CD4-positive, alpha-beta memory T cell (primary cell): ENCODE measurements around the gene ITGA3. TPM values are rescaled to one million over a fixed set of nuclear protein-coding genes. Genes with fewer than 3 reads are reported as not detected.
A peak's percentile ranks its signal among the peaks of the same experiment; 100 is the strongest.

Experiments
- CTCF ChIA-PET: fragments of 350-600 bp; sonication (Branson Sonifier 250); formaldehyde crosslinking; loops from one replicate; lab custom pipeline; 2021; ENCODE audit warnings: inconsistent platforms; ENCODE audit not compliant: partially characterized antibody; lab: Charles Lee
- POLR2A ChIA-PET: fragments of 350-600 bp; sonication (Branson Sonifier 250); formaldehyde crosslinking; loops from one replicate; lab custom pipeline; 2021; ENCODE audit not compliant: partially characterized antibody; lab: Charles Lee
- DNase-seq, 5 donors: peaks; one replicate each; pipeline versions ENCODE4 v3.0.0 to v3.0.0-alpha.2; 2020 to 2022; ENCODE audit warnings: mixed read lengths in 1 of 5
- H3K27ac ChIP-seq: one replicate; pipeline ENCODE4 v1.7.0; 2013; ENCODE audit warnings: low read depth, low read length
- H3K27me3 ChIP-seq: 2 replicates; pipeline ENCODE4 v1.7.0; 2013; ENCODE audit warnings: mild to moderate bottlenecking, low read length, moderate library complexity; ENCODE audit not compliant: insufficient read depth
- H3K36me3 ChIP-seq: 2 replicates; pipeline ENCODE4 v1.7.0; 2013; ENCODE audit warnings: mild to moderate bottlenecking, low read length, moderate library complexity; ENCODE audit not compliant: insufficient read depth
- H3K4me1 ChIP-seq: 2 replicates; pipeline ENCODE4 v1.7.0; 2013; ENCODE audit warnings: mild to moderate bottlenecking, low read length, moderate library complexity; ENCODE audit not compliant: insufficient read depth
- H3K4me3 ChIP-seq, 2 donors: one replicate each; pipeline ENCODE4 v1.7.0; 2013; ENCODE audit warnings: low read length in 2 of 2, mild to moderate bottlenecking in 1 of 2
- H3K9me3 ChIP-seq, 2 donors: one replicate each; pipeline ENCODE4 v1.7.0; 2013; ENCODE audit warnings: low read length in 2 of 2, control low read depth in 1 of 2; ENCODE audit not compliant: control insufficient read depth in 1 of 2
- H3K27ac Mint-ChIP-seq, 7 donors: one replicate each; pipeline ENCODE4 v1.8.0; 2020 to 2021; ENCODE audit warnings: mixed read lengths in 7 of 7, mild to moderate bottlenecking in 6 of 7, inconsistent platforms in 3 of 7, moderate library complexity in 3 of 7
- H3K27me3 Mint-ChIP-seq, 2 donors: one replicate each; pipeline ENCODE4 v1.8.0; 2020 to 2021; ENCODE audit warnings: mixed read lengths in 2 of 2
- H3K36me3 Mint-ChIP-seq, 2 donors: one replicate each; pipeline ENCODE4 v1.8.0; 2020 to 2021; ENCODE audit warnings: mixed read lengths in 2 of 2, inconsistent platforms in 1 of 2, mild to moderate bottlenecking in 1 of 2
- H3K4me1 Mint-ChIP-seq, 4 donors: one replicate each; pipeline ENCODE4 v1.8.0; 2020 to 2021; ENCODE audit warnings: mixed read lengths in 4 of 4, mild to moderate bottlenecking in 1 of 4
- H3K4me3 Mint-ChIP-seq, 8 donors: one replicate each; pipeline ENCODE4 v1.8.0; 2020 to 2021; ENCODE audit warnings: mixed read lengths in 8 of 8, mild to moderate bottlenecking in 7 of 8, moderate library complexity in 6 of 8, inconsistent platforms in 3 of 8
- H3K9me3 Mint-ChIP-seq, 8 donors: one replicate each; pipeline ENCODE4 v1.8.0; 2020 to 2021; ENCODE audit warnings: mixed read lengths in 8 of 8, mild to moderate bottlenecking in 5 of 8, inconsistent platforms in 3 of 8, moderate library complexity in 1 of 8
- intact Hi-C: fragments of 100-400 bp; cut with micrococcal nuclease; formaldehyde crosslinking; loops from one replicate; pipeline ENCODE4 v1.15.1; 2023
- polyA plus RNA-seq, 2 donors: library from polyadenylated mRNA; unstranded; fragments of 300-500 nt; fragmentation: Illumina TruSeq; gene quantifications; one replicate each; pipeline ENCODE4 v1.2.3, GENCODE V29; 2021
- total RNA-seq, 2 experiments: library from RNA; stranded (reverse); gene quantifications; one replicate each; pipeline ENCODE4 v1.2.3, GENCODE V29; 2021

ITGA3 gene
- total and polyA plus RNA-seq, 4 experiments from 2014 or later: 1.6 to 16.3 (median 9.4) TPM

DNA sequence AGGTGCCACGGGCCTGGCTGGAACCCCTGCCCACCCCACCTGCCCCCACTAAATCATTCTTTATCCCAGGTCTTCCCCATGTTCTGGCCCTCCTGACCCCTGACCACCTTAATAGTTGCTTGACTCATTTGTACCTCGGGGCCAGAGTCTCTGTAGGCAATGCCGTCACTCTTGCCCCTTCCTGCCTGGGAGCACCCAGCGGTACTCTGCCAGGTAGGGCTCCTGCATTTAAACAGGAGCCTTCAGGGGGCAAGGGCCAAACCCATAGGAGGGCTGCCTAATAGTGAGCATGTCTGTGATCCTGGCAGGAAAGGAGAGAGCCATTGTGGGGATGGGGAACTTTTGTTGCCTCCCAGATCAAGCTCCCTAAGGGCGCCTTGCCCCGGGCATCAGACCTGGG is 8.8 kb upstream of the ITGA3 start:
- ChIA-PET POLR2A (no interaction called here), CTCF (interaction anchor here (1.5 to 2.4 kb wide), 2 partner anchors 40 to 47 kb away, joined by 6 read pairs; no protein-coding TSS in a partner anchor)
- no peak overlapping the region for H3K27ac ChIP-seq
- H3K4me3 ChIP-seq: no peak overlapping the region
- Mint-ChIP-seq H3K27me3 (peaks cover 8 to 10% of the 10 kb centered on the region in 2 donors), H3K36me3 (no peaks in the 10 kb centered on the region), H3K4me3 (no peak overlapping the region), H3K27ac (no peak overlapping the region), H3K4me1 (peaks cover 0 to 9% (median 1%) of the 10 kb centered on the region in 4 donors), H3K9me3 (peaks cover 0 to 3% (median 0%) of the 10 kb centered on the region in 8 donors)
- no peaks in the 10 kb centered on the region for H3K4me1 ChIP-seq
- H3K36me3 ChIP-seq: no peaks in the 10 kb centered on the region
- DNase-seq: no peak
- no peaks in the 10 kb centered on the region for H3K27me3 ChIP-seq
- intact Hi-C loops: no loop called here
- H3K9me3 ChIP-seq: no peaks in the 10 kb centered on the region

DNA sequence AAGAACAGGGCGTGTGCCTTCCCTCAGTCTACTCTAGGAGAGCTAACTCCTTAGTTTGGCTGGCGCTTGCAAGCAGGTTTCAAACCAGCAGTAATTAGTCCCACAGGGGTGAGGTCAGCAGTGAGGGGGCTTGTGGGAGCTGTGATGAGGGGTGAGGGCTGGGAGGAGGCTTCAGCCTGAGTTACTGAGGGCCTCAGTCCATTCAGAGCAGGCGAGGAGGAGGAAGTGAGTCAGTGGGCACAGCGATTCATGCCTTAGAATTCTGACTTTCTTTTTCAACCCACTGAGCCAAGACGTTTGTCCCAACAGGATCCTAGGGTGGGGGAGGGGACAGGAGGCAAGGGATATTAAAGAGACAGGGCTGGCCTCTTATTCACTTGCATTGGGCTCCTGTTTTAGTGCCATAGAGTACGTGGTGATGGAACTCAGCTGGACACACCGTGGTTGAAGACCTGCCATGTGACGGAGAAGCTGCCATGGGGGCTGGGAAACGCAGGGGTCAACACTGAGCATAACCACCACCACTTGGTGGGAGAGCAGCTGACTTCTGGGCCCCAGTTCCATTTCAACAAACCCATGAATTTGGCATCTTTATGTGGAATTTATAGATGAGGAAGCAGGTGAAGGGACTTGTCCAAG is 8.3 kb upstream of the ITGA3 start:
- no peak for DNase-seq
- intact Hi-C loops: no loop called here
- Histone ChIP-seq H3K27ac (no peak overlapping the region), H3K9me3 (no peaks in the 10 kb centered on the region), H3K4me1 (no peaks in the 10 kb centered on the region), H3K27me3 (no peaks in the 10 kb centered on the region), H3K4me3 (no peak overlapping the region), H3K36me3 (no peaks in the 10 kb centered on the region)
- Mint-ChIP-seq H3K9me3 (peaks cover 0 to 3% (median 0%) of the 10 kb centered on the region in 8 donors), H3K27ac (no peak overlapping the region), H3K4me1 (peaks cover 0 to 9% (median 2%) of the 10 kb centered on the region in 4 donors), H3K27me3 (peaks cover 7 to 10% of the 10 kb centered on the region in 2 donors), H3K4me3 (no peak overlapping the region), H3K36me3 (no peaks in the 10 kb centered on the region)
- ChIA-PET POLR2A (no interaction called here), CTCF (interaction anchor here (1.5 to 2.4 kb wide), 2 partner anchors 40 to 46 kb away, joined by 6 read pairs; no protein-coding TSS in a partner anchor)

DNA sequence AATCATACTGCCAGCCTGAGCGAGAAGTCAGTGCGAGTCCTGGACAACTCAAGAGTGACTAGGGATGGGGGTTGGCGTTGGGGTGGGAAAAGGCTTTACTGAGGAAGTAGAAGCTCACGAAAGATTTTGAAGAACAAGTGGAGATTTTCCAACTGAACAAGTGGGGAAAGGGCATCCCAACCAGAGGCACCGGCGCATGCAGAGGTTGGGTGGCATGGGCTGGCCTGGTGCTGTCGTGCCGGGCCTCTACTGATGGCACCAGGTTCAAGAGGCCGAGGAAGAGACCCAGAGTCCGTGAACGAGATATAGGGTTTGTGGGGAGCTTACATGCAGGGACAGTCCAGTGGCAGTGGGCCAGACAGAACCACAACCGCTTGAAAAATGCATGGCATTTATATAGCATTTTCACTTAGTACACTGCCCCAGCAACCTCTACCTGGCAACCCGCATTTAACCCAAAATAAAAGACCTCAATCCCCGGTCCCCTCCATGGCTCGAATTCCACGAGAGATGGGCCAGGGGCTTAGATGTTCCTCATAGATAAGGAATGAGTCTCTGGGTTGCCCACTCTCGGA is 7.7 kb upstream of the ITGA3 start:
- Mint-ChIP-seq H3K27me3 (peaks cover 6 to 10% of the 10 kb centered on the region in 2 donors), H3K4me1 (peaks cover 0 to 9% (median 4%) of the 10 kb centered on the region in 4 donors), H3K36me3 (no peaks in the 10 kb centered on the region), H3K4me3 (no peak overlapping the region), H3K27ac (no peak overlapping the region), H3K9me3 (peaks cover 0 to 3% (median 0%) of the 10 kb centered on the region in 8 donors)
- Histone ChIP-seq H3K9me3 (no peaks in the 10 kb centered on the region), H3K27me3 (no peaks in the 10 kb centered on the region), H3K36me3 (no peaks in the 10 kb centered on the region), H3K27ac (no peak overlapping the region), H3K4me3 (no peak overlapping the region), H3K4me1 (no peaks in the 10 kb centered on the region)
- CTCF ChIA-PET: interaction anchor here (1.5 kb wide), 1 partner anchor 46 kb away, joined by 6 read pairs; no protein-coding TSS in a partner anchor
- intact Hi-C loops: no loop called here
- POLR2A ChIA-PET: no interaction called here
- no peak for DNase-seq

DNA sequence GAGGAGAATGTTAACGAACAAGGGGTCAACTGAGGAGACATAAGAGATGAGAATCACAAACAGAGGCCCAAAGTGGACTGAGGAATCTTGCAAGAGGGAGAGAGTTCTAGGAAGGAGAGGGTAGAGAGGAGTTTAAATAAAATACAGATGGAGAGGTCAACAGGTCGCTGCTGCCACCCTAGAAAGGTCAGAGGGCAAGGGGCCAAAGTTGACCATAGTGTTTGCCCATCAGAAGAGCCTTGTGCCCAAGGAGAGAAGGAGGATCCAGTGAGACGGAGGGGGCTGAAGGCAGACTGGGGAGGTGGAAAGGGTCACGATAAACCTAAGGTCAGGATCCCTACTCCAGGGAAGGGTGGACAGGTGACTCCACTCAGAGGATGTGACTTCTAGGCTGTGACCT is 6.9 kb upstream of the ITGA3 start:
- H3K4me3 Mint-ChIP-seq: no peak overlapping the region
- CTCF ChIA-PET: no interaction called here

DNA sequence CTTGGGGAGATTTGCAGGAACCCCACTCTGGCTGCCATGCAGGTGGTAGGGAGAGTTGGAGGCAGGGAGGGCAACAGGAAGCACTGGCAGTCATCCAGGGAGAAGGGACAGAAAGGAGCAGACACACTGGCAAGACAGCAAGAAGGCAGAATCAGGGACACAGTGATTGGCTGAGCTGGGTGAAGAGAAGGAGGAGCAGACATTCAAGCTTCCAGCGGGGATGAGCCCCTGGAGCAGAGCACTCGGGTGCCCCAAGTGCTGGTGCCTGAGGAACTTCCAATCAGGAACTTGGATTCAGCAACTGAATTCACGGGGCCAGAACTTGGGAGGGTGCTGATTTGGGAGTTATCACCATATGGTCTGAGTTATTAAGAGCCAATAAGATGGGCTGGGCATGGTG is 6.3 kb upstream of the ITGA3 start:
- no peaks in the 10 kb centered on the region for H3K36me3 ChIP-seq
- Mint-ChIP-seq H3K27me3 (peaks cover 2 to 4% of the 10 kb centered on the region in 2 donors), H3K4me3 (no peak overlapping the region), H3K27ac (no peak overlapping the region), H3K4me1 (peaks cover 0 to 15% (median 4%) of the 10 kb centered on the region in 4 donors), H3K36me3 (no peaks in the 10 kb centered on the region), H3K9me3 (peaks cover 0 to 3% (median 0%) of the 10 kb centered on the region in 8 donors)
- intact Hi-C loops: no loop called here
- H3K4me3 ChIP-seq: no peak overlapping the region
- H3K9me3 ChIP-seq: no peaks in the 10 kb centered on the region
- ChIA-PET CTCF (no interaction called here), POLR2A (no interaction called here)
- no peaks in the 10 kb centered on the region for H3K27me3 ChIP-seq
- DNase-seq: no peak
- H3K27ac ChIP-seq: no peak overlapping the region
- no peaks in the 10 kb centered on the region for H3K4me1 ChIP-seq

More for the DNA sequence above, 6.9 kb upstream of the ITGA3 start:
- Histone ChIP-seq H3K9me3 (no peaks in the 10 kb centered on the region), H3K4me3 (no peak overlapping the region), H3K27me3 (no peaks in the 10 kb centered on the region), H3K36me3 (no peaks in the 10 kb centered on the region), H3K27ac (no peak overlapping the region), H3K4me1 (no peaks in the 10 kb centered on the region)
- DNase-seq: no peak
- peaks cover 0 to 9% (median 4%) of the 10 kb centered on the region in 4 donors for H3K4me1 Mint-ChIP-seq
- no peak overlapping the region for H3K27ac Mint-ChIP-seq
- H3K36me3 Mint-ChIP-seq: no peaks in the 10 kb centered on the region
- H3K9me3 Mint-ChIP-seq: peaks cover 0 to 3% (median 0%) of the 10 kb centered on the region in 8 donors
- intact Hi-C loops: no loop called here
- POLR2A ChIA-PET: no interaction called here
- H3K27me3 Mint-ChIP-seq: peaks cover 5 to 9% of the 10 kb centered on the region in 2 donors

DNA sequence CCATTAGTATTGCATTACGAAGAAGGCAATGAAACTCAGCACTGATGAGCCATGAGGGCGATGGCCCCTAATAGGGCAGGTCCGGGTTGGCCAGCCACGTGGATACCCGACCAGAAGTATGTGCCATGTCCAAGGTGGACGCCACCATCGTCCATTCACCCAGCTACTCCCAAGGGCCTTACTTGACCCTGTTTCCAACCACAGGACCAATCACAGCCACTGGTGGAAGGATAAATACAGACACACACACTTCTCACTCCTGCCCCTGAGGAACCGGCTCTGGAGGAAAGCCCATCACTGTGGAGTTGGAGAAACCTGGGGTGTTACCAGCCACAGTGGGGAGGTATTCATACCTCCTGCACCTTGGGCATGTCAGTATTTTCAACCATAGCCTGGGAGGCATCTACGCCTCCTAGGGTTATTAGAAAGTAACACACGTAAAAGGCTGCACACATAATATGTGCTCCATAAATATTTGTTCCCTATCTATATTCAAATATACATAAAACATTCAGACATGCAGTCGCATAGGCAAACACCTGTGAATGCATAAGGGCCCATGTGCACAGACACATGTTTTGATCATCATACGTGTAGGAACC is 5.4 kb upstream of the ITGA3 start:
- no peak overlapping the region for H3K27ac Mint-ChIP-seq
- CTCF ChIA-PET: no interaction called here

DNA sequence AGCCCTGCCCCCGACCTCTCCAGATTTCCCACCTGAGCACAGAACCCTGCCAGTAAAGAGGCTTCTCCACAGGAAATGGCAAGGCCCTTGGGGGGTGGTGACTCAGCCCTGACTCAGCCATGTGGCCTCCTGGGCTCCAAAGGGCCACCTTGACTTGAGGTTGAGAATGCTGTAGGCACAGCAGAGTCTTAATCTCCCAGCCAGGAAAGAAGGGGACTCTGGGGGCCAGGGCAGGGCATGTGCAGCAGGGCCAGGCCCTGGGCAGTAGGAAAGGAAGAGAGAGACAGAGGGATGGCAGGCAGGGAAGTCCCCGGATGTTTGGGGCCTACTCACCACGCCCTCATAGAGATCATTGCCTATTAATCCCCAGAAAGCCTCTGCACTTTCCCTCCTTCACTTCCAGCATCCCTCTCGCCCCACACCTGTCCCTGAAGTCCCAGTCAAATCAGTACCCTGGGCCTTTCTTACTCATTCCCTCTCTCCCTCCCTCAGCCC is 4.8 kb upstream of the ITGA3 start:
- Histone ChIP-seq H3K27ac (no peak overlapping the region), H3K27me3 (no peaks in the 10 kb centered on the region), H3K4me1 (no peaks in the 10 kb centered on the region), H3K36me3 (no peaks in the 10 kb centered on the region), H3K9me3 (no peaks in the 10 kb centered on the region), H3K4me3 (no peak overlapping the region)
- ChIA-PET CTCF (no interaction called here), POLR2A (no interaction called here)
- Mint-ChIP-seq H3K4me1 (peaks cover 3 to 21% (median 9%) of the 10 kb centered on the region in 4 donors), H3K27ac (peak overlapping the region in 4 of 7 donors; percentile 41 to 59 (median 52)), H3K27me3 (peaks cover 2 to 4% of the 10 kb centered on the region in 2 donors), H3K36me3 (peaks cover 0 to 5% of the 10 kb centered on the region in 2 donors), H3K4me3 (no peak overlapping the region), H3K9me3 (peaks cover 0 to 3% (median 0%) of the 10 kb centered on the region in 8 donors)
- intact Hi-C loops: no loop called here
- no peak for DNase-seq

More for the DNA sequence above, 5.4 kb upstream of the ITGA3 start:
- Mint-ChIP-seq H3K27me3 (peaks cover 2 to 4% of the 10 kb centered on the region in 2 donors), H3K9me3 (peaks cover 0 to 3% (median 0%) of the 10 kb centered on the region in 8 donors), H3K4me1 (peaks cover 3 to 21% (median 8%) of the 10 kb centered on the region in 4 donors), H3K4me3 (no peak overlapping the region), H3K36me3 (peaks cover 0 to 5% of the 10 kb centered on the region in 2 donors)
- Histone ChIP-seq H3K27ac (no peak overlapping the region), H3K27me3 (no peaks in the 10 kb centered on the region), H3K9me3 (no peaks in the 10 kb centered on the region), H3K4me3 (no peak overlapping the region), H3K4me1 (no peaks in the 10 kb centered on the region), H3K36me3 (no peaks in the 10 kb centered on the region)
- POLR2A ChIA-PET: no interaction called here
- no peak for DNase-seq
- intact Hi-C loops: no loop called here
